Measurements from ENCODE around the gene ZBTB12.

Gene ZBTB12

DNA sequence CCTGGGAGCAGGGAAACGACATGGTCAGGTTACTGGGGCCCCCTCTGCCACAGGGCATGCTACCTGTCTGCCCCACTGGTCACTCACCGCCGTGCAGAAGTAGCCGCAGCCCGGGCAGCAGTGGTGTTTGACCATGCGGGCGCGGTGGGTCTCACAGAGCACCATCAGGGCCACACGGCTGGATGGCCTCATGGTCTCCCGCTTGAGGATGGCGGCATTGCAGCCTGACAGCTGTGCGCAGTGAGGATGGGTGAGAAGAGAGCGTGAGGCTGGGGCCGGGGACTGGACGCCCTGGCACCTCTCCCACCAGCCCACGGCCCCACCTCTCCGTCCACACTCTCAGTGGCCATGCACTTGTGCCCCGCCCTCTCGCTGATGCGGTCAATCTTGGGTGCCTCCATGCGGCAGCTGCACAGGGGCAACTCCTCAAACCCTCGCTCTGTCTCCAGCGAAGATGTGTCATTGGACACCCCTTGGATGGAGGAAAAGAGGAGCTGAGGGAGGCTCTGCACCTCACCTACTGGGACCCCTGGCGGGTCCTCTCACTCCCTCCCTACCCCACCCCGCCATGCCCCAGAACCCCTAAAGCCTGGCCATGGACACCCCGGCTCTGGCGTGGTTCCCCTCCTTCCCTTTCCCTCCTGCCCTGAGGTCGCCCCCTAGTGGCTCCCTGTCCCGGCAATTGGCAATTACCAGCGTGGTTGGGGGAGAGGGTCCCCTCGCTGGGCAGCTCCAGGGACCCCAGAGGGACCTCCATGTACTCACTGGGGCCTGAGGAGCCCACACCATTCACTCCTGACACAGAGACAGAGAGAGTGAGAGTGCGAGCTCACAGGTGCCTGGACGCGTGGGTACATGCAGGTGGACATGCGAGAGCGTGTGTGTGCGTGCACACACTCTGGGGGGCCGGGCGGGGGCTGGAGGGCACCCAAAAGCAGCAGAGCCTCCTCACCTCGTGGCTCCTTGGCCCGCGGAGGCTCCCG, 13.3 kb downstream of the ZBTB12 start:
- DNase-seq (ENCODE audit: low read depth), result no peak
- TF ChIP-seq, protein P1, sequence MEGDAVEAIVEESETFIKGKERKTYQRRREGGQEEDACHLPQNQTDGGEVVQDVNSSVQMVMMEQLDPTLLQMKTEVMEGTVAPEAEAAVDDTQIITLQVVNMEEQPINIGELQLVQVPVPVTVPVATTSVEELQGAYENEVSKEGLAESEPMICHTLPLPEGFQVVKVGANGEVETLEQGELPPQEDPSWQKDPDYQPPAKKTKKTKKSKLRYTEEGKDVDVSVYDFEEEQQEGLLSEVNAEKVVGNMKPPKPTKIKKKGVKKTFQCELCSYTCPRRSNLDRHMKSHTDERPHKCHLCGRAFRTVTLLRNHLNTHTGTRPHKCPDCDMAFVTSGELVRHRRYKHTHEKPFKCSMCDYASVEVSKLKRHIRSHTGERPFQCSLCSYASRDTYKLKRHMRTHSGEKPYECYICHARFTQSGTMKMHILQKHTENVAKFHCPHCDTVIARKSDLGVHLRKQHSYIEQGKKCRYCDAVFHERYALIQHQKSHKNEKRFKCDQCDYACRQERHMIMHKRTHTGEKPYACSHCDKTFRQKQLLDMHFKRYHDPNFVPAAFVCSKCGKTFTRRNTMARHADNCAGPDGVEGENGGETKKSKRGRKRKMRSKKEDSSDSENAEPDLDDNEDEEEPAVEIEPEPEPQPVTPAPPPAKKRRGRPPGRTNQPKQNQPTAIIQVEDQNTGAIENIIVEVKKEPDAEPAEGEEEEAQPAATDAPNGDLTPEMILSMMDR (IDR thresholded peaks at IDR 0.05; ENCODE audit: insufficient read depth, low read depth, low read length, missing control alignments), result peak; percentile 74
- no peak overlapping the region for H3K4me3 ChIP-seq (ENCODE audit: low read length)

DNA sequence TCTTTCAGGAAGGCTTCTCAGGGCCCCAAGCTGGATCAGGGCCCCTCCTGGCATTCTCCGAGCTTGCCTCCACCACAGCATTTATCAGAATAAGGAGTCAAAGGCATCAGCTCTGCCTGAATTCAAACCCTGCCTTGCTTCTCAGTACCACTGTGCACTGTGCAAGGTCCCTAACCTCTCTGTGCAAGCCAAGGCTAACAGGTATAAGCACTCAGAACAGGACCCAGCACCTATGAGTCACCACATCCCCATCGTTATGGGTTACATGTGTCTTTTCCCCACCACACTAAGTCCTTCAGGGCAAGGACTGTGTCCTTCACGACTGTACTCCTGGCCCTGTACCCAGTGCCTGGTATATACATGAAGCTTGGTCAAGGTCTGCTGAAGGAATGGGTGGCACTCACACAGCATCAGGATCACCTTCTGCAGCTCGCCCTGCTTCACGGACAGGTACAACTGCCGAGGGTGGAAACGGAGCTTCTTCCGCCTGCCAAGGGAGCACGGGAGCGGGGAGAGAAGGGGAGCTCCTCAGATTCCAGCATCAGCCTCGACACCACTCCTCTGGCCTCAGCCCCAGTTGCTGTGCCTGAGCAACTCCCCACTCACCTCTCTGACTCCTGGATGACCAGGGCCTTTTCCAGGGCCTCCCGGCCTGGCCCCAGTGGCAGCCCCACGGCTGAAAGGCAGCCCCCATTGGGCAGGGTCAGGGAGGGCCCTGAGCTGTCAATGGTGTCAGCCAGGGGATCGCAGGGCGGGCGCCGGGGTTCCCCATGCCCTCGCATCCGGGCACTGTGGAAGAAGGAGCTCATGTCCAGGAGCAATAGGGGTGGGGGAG, 14.5 kb downstream of the ZBTB12 start:
- H3K4me3 ChIP-seq (ENCODE audit: low read length), result no peak overlapping the region
- TF ChIP-seq, protein P1 (IDR thresholded peaks at IDR 0.05; ENCODE audit: insufficient read depth, low read depth, low read length, missing control alignments), result no peak
- DNase-seq (ENCODE audit: low read depth), result no peak

DNA sequence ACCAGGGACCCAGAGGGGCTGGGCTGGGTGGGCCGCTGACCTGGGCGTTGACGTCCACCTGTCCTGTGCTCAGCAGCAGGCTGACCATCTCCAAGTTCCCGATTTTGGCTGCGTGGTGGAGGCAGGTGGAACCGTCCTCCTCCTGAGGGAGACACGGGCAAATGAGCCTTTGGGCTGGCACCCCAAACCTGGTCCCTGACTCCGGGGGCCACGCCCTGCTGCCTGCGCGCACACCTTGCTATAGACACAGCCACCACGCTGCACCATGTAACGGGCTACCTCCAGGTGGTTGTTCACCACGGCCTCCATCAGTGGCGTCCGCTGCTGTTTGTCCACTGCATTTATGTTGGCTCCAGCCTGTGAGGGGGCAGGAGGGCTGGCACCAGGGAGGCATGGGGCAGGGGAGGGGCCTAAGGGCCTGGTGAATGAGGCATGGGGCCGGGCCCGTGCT, 15.3 kb downstream of the ZBTB12 start:
- no peak overlapping the region for H3K4me3 ChIP-seq (ENCODE audit: low read length)
- TF ChIP-seq, protein P1 (IDR thresholded peaks at IDR 0.05; ENCODE audit: insufficient read depth, low read depth, low read length, missing control alignments), result no peak
- DNase-seq (ENCODE audit: low read depth), result no peak

DNA sequence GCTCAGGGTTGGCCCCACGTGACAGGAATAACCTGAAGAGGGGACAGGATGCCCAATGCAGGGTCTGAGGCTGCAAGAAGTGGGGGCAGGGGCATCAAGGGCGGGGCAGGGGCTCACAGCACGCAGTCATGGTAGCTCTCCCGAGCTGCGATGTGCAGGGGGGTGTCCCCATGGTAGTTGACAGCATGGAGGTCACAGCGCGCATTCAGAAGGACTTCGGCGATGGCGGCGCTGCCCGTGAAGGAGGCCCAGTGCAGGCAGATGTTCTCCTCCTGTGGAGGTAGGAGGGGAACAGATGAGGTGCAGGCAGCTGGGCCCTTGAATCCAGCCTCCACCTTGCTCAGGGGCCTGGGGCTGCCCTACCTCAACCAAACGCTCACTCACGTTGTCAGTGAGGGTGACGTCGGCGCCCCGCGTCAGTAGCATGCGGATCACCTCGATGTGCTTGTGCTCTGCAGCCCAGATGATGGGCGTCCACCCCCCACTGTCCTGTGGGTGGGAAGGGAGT, 17.3 kb downstream of the ZBTB12 start:
- TF ChIP-seq, protein P1 (IDR thresholded peaks at IDR 0.05; ENCODE audit: insufficient read depth, low read depth, low read length, missing control alignments), result no peak
- H3K4me3 ChIP-seq (ENCODE audit: low read length), result no peak overlapping the region
- no peak for DNase-seq (ENCODE audit: low read depth)

DNA sequence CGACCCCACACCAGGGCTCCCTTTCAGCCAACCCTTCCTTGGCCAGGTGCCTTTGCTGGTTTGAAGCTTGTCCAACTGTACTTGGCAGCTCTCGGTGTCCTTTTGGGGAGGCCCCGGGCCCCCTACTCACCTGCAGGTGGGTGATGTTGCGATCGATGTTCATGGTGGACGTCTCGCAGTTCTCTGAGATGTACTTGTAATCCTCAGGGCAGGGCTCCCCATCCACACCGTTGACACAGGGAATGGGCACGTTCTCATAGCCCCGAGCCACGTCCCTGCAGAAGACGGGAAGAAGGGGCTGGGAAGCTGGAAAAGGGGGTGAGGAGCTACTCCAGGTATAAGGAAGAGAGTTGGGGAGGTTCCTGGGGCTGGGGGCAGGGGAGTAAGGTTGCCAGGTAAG, 18.2 kb downstream of the ZBTB12 start:
- no peak overlapping the region for H3K4me3 ChIP-seq (ENCODE audit: low read length)
- TF ChIP-seq, protein P1 (IDR thresholded peaks at IDR 0.05; ENCODE audit: insufficient read depth, low read depth, low read length, missing control alignments), result no peak
- no peak for DNase-seq (ENCODE audit: low read depth)

DNA sequence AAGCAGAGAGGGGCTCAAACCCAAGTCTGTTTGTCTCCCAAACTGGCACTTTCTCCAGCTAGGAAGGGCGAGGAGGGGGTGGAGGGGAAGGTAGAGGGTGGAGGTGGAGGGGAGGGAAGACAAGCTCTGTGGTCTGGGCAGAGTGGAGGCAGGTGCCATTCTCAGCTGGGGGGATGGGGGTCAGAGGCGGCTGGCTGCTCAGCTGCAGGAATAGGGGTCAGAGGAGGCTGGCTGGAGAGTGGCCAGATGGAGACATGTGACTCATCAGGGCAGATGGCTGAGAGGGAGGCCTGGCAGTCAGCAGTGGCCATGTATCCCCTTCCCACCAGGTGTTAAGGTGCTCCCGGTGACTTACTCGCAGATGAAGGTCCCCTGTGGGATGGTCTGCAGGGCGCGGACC, 19.5 kb downstream of the ZBTB12 start:
- TF ChIP-seq, protein P1 (IDR thresholded peaks at IDR 0.05; ENCODE audit: insufficient read depth, low read depth, low read length, missing control alignments), result no peak
- DNase-seq (ENCODE audit: low read depth), result no peak
- H3K4me3 ChIP-seq (ENCODE audit: low read length), result no peak overlapping the region
